Gastroesophageal sphincter (tissue), 3 donors: ENCODE data around the gene DBT.

Source experiments
- POLR2A ChIP-seq, 2 donors: fragments of 450-650 bp; IDR thresholded peaks; one replicate each; pipeline ENCODE4 v1.6.1; 2017; ENCODE audit warnings: antibody characterized with exemption in 2 of 2, mild to moderate bottlenecking in 2 of 2, moderate library complexity in 1 of 2
- TF ChIP-seq, protein P1 (sequence below), 4 experiments: fragments of 200-600 bp in 2 of 4; fragments of 450-650 bp in 2 of 4; sonication (generic) in 1 of 4; IDR thresholded peaks; one replicate each; pipeline ENCODE4 v1.5.1; 2017 to 2019; ENCODE audit warnings: antibody characterized with exemption in 4 of 4, mild to moderate bottlenecking in 2 of 4, moderate library complexity in 2 of 4

DNA sequence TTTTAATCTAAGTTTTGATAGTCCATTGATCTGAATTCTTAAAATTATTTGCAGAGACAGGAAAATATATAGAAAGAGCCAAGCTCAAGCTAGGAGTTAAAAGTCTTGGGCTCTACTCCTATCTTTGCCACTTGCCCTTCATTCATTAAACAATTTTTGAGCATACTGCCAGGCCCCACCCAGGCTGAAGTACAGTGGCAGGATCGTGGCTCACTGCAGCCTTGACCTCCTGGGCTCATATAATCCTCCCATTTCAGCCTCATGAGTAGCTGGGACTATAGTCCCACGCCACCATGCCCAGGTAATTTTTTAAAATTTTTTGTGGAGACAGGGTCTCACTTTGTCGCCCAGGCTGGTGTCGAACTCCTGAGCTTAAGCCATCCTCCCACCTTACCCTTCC lies 108.4 kb downstream of the DBT start:
- TF ChIP-seq POLR2A (IDR thresholded peaks at IDR 0.05): no peak
- TF ChIP-seq, protein P1, sequence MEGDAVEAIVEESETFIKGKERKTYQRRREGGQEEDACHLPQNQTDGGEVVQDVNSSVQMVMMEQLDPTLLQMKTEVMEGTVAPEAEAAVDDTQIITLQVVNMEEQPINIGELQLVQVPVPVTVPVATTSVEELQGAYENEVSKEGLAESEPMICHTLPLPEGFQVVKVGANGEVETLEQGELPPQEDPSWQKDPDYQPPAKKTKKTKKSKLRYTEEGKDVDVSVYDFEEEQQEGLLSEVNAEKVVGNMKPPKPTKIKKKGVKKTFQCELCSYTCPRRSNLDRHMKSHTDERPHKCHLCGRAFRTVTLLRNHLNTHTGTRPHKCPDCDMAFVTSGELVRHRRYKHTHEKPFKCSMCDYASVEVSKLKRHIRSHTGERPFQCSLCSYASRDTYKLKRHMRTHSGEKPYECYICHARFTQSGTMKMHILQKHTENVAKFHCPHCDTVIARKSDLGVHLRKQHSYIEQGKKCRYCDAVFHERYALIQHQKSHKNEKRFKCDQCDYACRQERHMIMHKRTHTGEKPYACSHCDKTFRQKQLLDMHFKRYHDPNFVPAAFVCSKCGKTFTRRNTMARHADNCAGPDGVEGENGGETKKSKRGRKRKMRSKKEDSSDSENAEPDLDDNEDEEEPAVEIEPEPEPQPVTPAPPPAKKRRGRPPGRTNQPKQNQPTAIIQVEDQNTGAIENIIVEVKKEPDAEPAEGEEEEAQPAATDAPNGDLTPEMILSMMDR (IDR thresholded peaks at IDR 0.05): no peak
